ENCODE results near the gene ZBTB5. TPM values are rescaled to one million over a fixed set of nuclear protein-coding genes. Genes with fewer than 3 reads are reported as not detected.
A peak's percentile ranks its signal among the peaks of the same experiment; 100 is the strongest.

Gene ZBTB5
- total RNA-seq, 2 donors from 2014 or later = 12.5 to 19.4 TPM

DNA sequence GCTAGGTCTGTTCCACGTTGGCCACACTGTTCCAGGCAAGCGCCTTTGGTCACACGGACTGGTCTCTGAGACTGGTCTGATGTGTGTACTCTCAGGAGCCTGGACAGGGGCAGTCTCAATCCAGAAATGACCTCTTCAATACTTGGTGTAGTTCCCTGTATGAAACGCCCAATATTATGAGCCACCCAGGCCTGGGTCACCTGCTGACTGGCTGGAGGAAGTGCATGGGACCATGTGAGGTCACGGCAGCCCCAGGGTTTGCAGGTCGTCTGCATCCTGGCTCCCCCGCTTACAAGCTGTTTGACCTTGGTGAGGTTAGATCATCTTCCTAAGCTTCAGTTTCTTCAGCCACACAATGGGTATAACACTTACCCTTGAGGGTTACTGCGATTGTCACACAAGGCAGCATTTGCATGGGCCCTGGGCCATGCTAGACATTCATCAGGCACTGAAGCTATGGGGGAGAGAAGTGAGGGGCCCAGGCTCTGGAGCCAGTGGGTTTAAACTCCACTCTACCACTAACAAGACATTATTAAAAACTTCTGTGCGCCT is 47.9 kb downstream of the ZBTB5 start:
- Mint-ChIP-seq H3K4me1 (peaks cover 19% of the 10 kb centered on the region), H3K27ac (no peak overlapping the region), H3K9me3 (no peaks in the 10 kb centered on the region), H3K27me3 (ENCODE audit: insufficient read depth) (peaks cover 4% of the 10 kb centered on the region), H3K4me3 (no peak overlapping the region), H3K36me3 (ENCODE audit: low read depth) (no peaks in the 10 kb centered on the region)
- H3K9ac ChIP-seq (ENCODE audit: extremely low read depth, low read length, poor library complexity, severe bottlenecking) = no peak overlapping the region
- TF ChIP-seq, protein P1, sequence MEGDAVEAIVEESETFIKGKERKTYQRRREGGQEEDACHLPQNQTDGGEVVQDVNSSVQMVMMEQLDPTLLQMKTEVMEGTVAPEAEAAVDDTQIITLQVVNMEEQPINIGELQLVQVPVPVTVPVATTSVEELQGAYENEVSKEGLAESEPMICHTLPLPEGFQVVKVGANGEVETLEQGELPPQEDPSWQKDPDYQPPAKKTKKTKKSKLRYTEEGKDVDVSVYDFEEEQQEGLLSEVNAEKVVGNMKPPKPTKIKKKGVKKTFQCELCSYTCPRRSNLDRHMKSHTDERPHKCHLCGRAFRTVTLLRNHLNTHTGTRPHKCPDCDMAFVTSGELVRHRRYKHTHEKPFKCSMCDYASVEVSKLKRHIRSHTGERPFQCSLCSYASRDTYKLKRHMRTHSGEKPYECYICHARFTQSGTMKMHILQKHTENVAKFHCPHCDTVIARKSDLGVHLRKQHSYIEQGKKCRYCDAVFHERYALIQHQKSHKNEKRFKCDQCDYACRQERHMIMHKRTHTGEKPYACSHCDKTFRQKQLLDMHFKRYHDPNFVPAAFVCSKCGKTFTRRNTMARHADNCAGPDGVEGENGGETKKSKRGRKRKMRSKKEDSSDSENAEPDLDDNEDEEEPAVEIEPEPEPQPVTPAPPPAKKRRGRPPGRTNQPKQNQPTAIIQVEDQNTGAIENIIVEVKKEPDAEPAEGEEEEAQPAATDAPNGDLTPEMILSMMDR (conservative IDR thresholded peaks at IDR 0.05) = peak; percentile 17
- no peak for DNase-seq
- H3K36me3 ChIP-seq (ENCODE audit: control insufficient read depth, insufficient read depth, low read length) = no peaks in the 10 kb centered on the region
- H3K27me3 ChIP-seq (ENCODE audit: control insufficient read depth, insufficient read depth, low read length, poor library complexity, severe bottlenecking) = no peaks in the 10 kb centered on the region
- H3K27ac ChIP-seq (ENCODE audit: low read depth, low read length) = no peak overlapping the region
- no peak overlapping the region for H3K4me3 ChIP-seq (ENCODE audit: low read length)
- no peaks in the 10 kb centered on the region for H3K4me1 ChIP-seq (ENCODE audit: control insufficient read depth, insufficient read depth, low read length)
- 91 to 95% methylated on average over 4 to 9 of the region's 9 CpGs for WGBS, 2 experiments (ENCODE audit: insufficient coverage in 1 of 2, insufficient read length in 1 of 2)
- no peaks in the 10 kb centered on the region for H3K9me3 ChIP-seq (ENCODE audit: control insufficient read depth, low read length)

DNA sequence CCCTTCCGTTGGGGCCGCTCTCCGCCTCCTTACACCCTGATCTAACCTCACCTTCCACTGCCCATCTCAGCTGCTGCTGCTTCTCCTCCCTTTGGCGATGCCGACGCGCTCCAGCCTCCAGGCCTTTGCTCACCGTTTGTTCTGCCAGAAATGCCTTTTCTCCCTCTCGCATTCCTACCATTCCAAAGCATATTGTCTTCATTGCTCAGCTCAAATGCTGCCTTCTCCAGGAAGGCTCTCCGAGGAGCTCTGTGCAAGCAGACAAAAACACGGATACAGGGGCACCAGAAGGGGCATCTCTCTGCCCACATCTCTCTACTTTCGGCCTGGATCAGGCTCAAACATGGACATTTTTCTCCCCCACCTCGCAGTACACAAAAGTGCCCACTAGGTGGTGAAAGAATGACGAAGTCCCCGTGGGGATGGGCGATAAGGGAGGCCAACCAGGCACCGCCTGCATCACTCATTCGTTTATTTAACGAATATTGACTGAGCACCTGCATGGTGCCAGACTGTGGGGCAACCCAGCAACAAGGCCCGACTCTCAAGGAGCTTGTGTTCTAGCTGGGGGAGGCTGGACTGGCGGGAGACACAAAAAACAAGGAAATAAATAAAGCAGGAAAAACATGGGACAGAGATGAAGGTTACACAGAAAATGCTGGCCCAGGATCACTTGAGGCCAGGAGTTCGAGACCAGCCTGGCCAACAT is 50.1 kb downstream of the ZBTB5 start:
- Mint-ChIP-seq H3K4me3 (no peak overlapping the region), H3K36me3 (ENCODE audit: low read depth) (no peaks in the 10 kb centered on the region), H3K9me3 (no peaks in the 10 kb centered on the region), H3K27me3 (ENCODE audit: insufficient read depth) (peaks cover 4% of the 10 kb centered on the region), H3K4me1 (peaks cover 16% of the 10 kb centered on the region), H3K27ac (peak overlapping the region; percentile 91)
- TF ChIP-seq, protein P1 (conservative IDR thresholded peaks at IDR 0.05) = peak; percentile 91
- H3K36me3 ChIP-seq (ENCODE audit: control insufficient read depth, insufficient read depth, low read length) = no peaks in the 10 kb centered on the region
- no peaks in the 10 kb centered on the region for H3K4me1 ChIP-seq (ENCODE audit: control insufficient read depth, insufficient read depth, low read length)
- H3K27ac ChIP-seq (ENCODE audit: low read depth, low read length) = peak overlapping the region; percentile 67
- no peak overlapping the region for H3K4me3 ChIP-seq (ENCODE audit: low read length)
- H3K9me3 ChIP-seq (ENCODE audit: control insufficient read depth, low read length) = no peaks in the 10 kb centered on the region
- peak; percentile 92 for DNase-seq
- WGBS, 2 experiments (ENCODE audit: insufficient coverage in 1 of 2, insufficient read length in 1 of 2) = 36 to 38% methylated on average over 21 to 22 of the region's 22 CpGs
- H3K9ac ChIP-seq (ENCODE audit: extremely low read depth, low read length, poor library complexity, severe bottlenecking) = peak overlapping the region; percentile 45
- no peaks in the 10 kb centered on the region for H3K27me3 ChIP-seq (ENCODE audit: control insufficient read depth, insufficient read depth, low read length, poor library complexity, severe bottlenecking)

DNA sequence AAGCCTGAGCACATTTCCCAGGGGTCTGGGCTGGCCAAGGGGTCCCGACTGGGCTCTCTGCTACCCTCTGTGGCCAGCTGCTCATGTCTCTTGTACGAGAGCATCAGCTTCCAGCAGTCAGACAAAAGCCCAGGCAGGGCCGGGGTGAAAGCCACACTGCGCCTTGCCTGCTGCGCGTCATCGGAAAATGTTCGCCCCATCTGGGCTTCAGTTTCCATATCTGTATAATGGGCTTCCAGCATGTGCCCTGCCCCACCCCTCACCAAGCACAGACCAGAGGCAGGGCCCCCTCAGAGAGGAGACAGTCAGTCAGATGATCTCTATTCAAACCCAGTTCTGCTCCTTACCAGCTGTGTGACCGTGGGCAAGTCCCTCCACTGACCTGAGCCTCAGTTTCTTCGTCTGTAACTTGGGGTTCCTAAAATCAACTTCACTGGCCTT is 50.7 kb downstream of the ZBTB5 start:
- Histone ChIP-seq H3K9me3 (ENCODE audit: control insufficient read depth, low read length) (no peaks in the 10 kb centered on the region), H3K4me3 (ENCODE audit: low read length) (no peak overlapping the region), H3K27me3 (ENCODE audit: control insufficient read depth, insufficient read depth, low read length, poor library complexity, severe bottlenecking) (no peaks in the 10 kb centered on the region), H3K4me1 (ENCODE audit: control insufficient read depth, insufficient read depth, low read length) (no peaks in the 10 kb centered on the region), H3K9ac (ENCODE audit: extremely low read depth, low read length, poor library complexity, severe bottlenecking) (no peak overlapping the region), H3K27ac (ENCODE audit: low read depth, low read length) (peak overlapping the region; percentile 67), H3K36me3 (ENCODE audit: control insufficient read depth, insufficient read depth, low read length) (no peaks in the 10 kb centered on the region)
- Mint-ChIP-seq H3K27me3 (ENCODE audit: insufficient read depth) (peaks cover 4% of the 10 kb centered on the region), H3K9me3 (no peaks in the 10 kb centered on the region), H3K4me3 (no peak overlapping the region), H3K4me1 (peaks cover 16% of the 10 kb centered on the region), H3K27ac (peak overlapping the region; percentile 91), H3K36me3 (ENCODE audit: low read depth) (no peaks in the 10 kb centered on the region)
- WGBS, 2 experiments (ENCODE audit: insufficient coverage in 1 of 2, insufficient read length in 1 of 2) = 89 to 93% methylated on average over 5 to 10 of the region's 10 CpGs
- TF ChIP-seq, protein P1 (conservative IDR thresholded peaks at IDR 0.05) = no peak
- peak; percentile 58 for DNase-seq

All from endodermal cell (in vitro differentiated cells).